Body of pancreas (tissue), 4 donors: Measurements from ENCODE around the gene MICU1.

Experiments used
- POLR2A ChIP-seq, 3 donors: fragments of 450-650 bp; IDR thresholded peaks; one replicate each; pipeline ENCODE4 v1.6.1; 2016; ENCODE audit warnings: antibody characterized with exemption in 3 of 3, mild to moderate bottlenecking in 2 of 3
- TF ChIP-seq, protein P1 (sequence below), 7 experiments: fragments of 450-650 bp in 4 of 7; fragments of 200-600 bp in 3 of 7; sonication (generic) in 3 of 7; IDR thresholded peaks; one replicate each; pipeline ENCODE4 v1.5.1; 2016 to 2019; ENCODE audit warnings: antibody characterized with exemption in 7 of 7

DNA sequence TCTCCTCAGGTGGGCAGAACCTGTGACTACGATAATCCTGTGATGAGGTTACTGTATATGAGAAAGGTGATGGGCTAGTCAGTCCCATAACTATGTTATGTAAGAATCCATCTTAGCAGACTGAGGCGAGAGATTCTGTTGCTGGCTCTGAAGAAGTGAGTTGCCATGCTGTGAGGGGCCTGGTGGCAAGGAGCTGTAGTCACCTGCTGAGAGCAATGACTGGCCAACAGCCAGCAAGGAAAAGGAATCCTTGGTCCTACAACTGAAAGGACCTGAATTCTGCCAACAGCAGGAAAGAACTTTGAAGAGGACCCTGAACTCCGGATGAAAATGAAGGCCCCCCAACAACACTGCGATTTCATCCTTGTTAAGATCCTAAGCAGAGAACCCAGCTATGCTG lies 240.2 kb downstream of the MICU1 start:
- TF ChIP-seq, protein P1, sequence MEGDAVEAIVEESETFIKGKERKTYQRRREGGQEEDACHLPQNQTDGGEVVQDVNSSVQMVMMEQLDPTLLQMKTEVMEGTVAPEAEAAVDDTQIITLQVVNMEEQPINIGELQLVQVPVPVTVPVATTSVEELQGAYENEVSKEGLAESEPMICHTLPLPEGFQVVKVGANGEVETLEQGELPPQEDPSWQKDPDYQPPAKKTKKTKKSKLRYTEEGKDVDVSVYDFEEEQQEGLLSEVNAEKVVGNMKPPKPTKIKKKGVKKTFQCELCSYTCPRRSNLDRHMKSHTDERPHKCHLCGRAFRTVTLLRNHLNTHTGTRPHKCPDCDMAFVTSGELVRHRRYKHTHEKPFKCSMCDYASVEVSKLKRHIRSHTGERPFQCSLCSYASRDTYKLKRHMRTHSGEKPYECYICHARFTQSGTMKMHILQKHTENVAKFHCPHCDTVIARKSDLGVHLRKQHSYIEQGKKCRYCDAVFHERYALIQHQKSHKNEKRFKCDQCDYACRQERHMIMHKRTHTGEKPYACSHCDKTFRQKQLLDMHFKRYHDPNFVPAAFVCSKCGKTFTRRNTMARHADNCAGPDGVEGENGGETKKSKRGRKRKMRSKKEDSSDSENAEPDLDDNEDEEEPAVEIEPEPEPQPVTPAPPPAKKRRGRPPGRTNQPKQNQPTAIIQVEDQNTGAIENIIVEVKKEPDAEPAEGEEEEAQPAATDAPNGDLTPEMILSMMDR (IDR thresholded peaks at IDR 0.05): no peak
- TF ChIP-seq POLR2A (IDR thresholded peaks at IDR 0.05): no peak
